ENCODE results near the gene AGO3. TPM values are rescaled to one million over a fixed set of nuclear protein-coding genes. Genes with fewer than 3 reads are reported as not detected.

Gene AGO3
- total RNA-seq, 1 donor from 2014 or later, result 32.7 TPM

GRCh38 chr1:36091141-36091540, 160.2 kb downstream of the AGO3 start:
- Mint-ChIP-seq H3K27me3 (ENCODE audit: unreplicated experiment) (peaks cover 10% of the 10 kb centered on the region), H3K4me1 (ENCODE audit: low read depth, unreplicated experiment) (peaks cover 8% of the 10 kb centered on the region)

GRCh38 chr1:36091698-36092097, 160.8 kb downstream of the AGO3 start:
- Mint-ChIP-seq H3K4me3 (ENCODE audit: unreplicated experiment) (no peak overlapping the region), H3K9me3 (ENCODE audit: unreplicated experiment) (peaks cover 6% of the 10 kb centered on the region)

More at GRCh38 chr1:36091141-36091540, 160.2 kb downstream of the AGO3 start:
- no peaks in the 10 kb centered on the region for H3K36me3 Mint-ChIP-seq (ENCODE audit: unreplicated experiment)
- no peak for DNase-seq
- peaks cover 4% of the 10 kb centered on the region for H3K9me3 Mint-ChIP-seq (ENCODE audit: unreplicated experiment)
- H3K27ac Mint-ChIP-seq (ENCODE audit: unreplicated experiment), result no peak overlapping the region
- no peak overlapping the region for H3K4me3 Mint-ChIP-seq (ENCODE audit: unreplicated experiment)
- no peak for TF ChIP-seq CTCF (IDR thresholded peaks at IDR 0.05; ENCODE audit: partially characterized antibody, unreplicated experiment)

GRCh38 chr1:36092166-36092797, 161.4 kb downstream of the AGO3 start:
- no peak for DNase-seq
- no peak overlapping the region for H3K4me3 Mint-ChIP-seq (ENCODE audit: unreplicated experiment)
- TF ChIP-seq CTCF (IDR thresholded peaks at IDR 0.05; ENCODE audit: partially characterized antibody, unreplicated experiment), result no peak
- peaks cover 7% of the 10 kb centered on the region for H3K27me3 Mint-ChIP-seq (ENCODE audit: unreplicated experiment)
- peaks cover 12% of the 10 kb centered on the region for H3K4me1 Mint-ChIP-seq (ENCODE audit: low read depth, unreplicated experiment)
- H3K9me3 Mint-ChIP-seq (ENCODE audit: unreplicated experiment), result peaks cover 6% of the 10 kb centered on the region
- no peak overlapping the region for H3K27ac Mint-ChIP-seq (ENCODE audit: unreplicated experiment)
- no peaks in the 10 kb centered on the region for H3K36me3 Mint-ChIP-seq (ENCODE audit: unreplicated experiment)

More at GRCh38 chr1:36091698-36092097, 160.8 kb downstream of the AGO3 start:
- TF ChIP-seq CTCF (IDR thresholded peaks at IDR 0.05; ENCODE audit: partially characterized antibody, unreplicated experiment), result no peak
- Mint-ChIP-seq H3K36me3 (ENCODE audit: unreplicated experiment) (no peaks in the 10 kb centered on the region), H3K27ac (ENCODE audit: unreplicated experiment) (no peak overlapping the region), H3K4me1 (ENCODE audit: low read depth, unreplicated experiment) (peaks cover 12% of the 10 kb centered on the region), H3K27me3 (ENCODE audit: unreplicated experiment) (peaks cover 9% of the 10 kb centered on the region)
- no peak for DNase-seq

GRCh38 chr1:36092798-36093185, 161.9 kb downstream of the AGO3 start:
- DNase-seq, result no peak
- peaks cover 6% of the 10 kb centered on the region for H3K9me3 Mint-ChIP-seq (ENCODE audit: unreplicated experiment)
- TF ChIP-seq CTCF (IDR thresholded peaks at IDR 0.05; ENCODE audit: partially characterized antibody, unreplicated experiment), result no peak
- H3K36me3 Mint-ChIP-seq (ENCODE audit: unreplicated experiment), result no peaks in the 10 kb centered on the region
- no peak overlapping the region for H3K4me3 Mint-ChIP-seq (ENCODE audit: unreplicated experiment)
- peaks cover 7% of the 10 kb centered on the region for H3K27me3 Mint-ChIP-seq (ENCODE audit: unreplicated experiment)
- H3K27ac Mint-ChIP-seq (ENCODE audit: unreplicated experiment), result no peak overlapping the region
- H3K4me1 Mint-ChIP-seq (ENCODE audit: low read depth, unreplicated experiment), result peaks cover 12% of the 10 kb centered on the region

- H3K4me3 Mint-ChIP-seq (ENCODE audit: unreplicated experiment), result no peak overlapping the region
- peaks cover 6% of the 10 kb centered on the region for H3K9me3 Mint-ChIP-seq (ENCODE audit: unreplicated experiment)
- peaks cover 7% of the 10 kb centered on the region for H3K27me3 Mint-ChIP-seq (ENCODE audit: unreplicated experiment)
- peaks cover 12% of the 10 kb centered on the region for H3K4me1 Mint-ChIP-seq (ENCODE audit: low read depth, unreplicated experiment)
- DNase-seq, result no peak
- no peaks in the 10 kb centered on the region for H3K36me3 Mint-ChIP-seq (ENCODE audit: unreplicated experiment)
- TF ChIP-seq CTCF (IDR thresholded peaks at IDR 0.05; ENCODE audit: partially characterized antibody, unreplicated experiment), result no peak
- no peak overlapping the region for H3K27ac Mint-ChIP-seq (ENCODE audit: unreplicated experiment)
These were observed 162.3 kb downstream of the AGO3 start for GRCh38 chr1:36093226-36093625.
